Skin of body (tissue), 2 donors: ENCODE measurements around the gene NCKIPSD. TPM values are rescaled to one million over a fixed set of nuclear protein-coding genes. Genes with fewer than 3 reads are reported as not detected.

Experiments used
- DNase-seq: peaks from one replicate; lab custom pipeline; 2025; lab: John Stamatoyannopoulos, UW
- total RNA-seq: library from RNA; depleted of rRNA; stranded (reverse); fragments of >200 nt; gene quantifications from one replicate; pipeline ENCODE4 v1.2.3, GENCODE V29; 2014

NCKIPSD gene
- total RNA-seq, 1 donor from 2014 or later = 10.1 TPM

DNA sequence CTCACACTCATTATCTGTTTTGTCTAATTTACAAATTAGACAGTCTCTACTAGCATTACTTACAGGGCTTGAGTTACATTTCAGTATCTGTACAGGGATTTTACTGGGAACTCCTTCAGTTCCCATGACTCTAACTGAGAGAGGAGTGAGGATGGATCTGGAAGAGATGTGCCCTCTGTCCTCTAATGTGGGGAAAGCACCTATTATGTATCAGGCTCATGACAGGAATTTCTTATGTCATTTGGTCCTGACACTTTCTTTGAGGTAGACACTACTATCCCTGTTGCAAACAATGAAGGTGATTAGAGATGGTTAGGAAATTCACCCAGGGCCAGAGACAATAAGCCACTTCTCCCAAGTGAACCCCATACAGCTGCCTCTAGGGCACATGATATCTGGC is 10.9 kb upstream of the NCKIPSD start:
- no peak for DNase-seq

DNA sequence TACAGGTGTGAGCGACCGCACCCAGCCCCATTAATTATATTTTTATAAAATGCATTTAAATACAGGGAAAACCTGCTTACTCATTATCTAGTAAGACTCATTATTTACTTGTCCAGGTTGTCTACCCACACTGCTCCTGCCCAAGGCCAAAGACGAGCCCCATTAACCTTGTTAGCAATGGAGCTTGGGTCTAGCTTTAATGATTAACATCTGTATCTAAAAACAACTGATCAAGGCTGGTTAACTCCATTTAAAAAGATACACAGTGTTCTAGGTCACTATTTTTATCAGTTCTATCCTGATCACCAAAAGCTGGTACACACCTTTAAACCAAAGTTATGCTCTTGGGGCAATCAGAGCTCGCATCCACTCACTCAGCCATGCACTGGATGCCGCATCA is 10.4 kb upstream of the NCKIPSD start:
- DNase-seq = no peak

DNA sequence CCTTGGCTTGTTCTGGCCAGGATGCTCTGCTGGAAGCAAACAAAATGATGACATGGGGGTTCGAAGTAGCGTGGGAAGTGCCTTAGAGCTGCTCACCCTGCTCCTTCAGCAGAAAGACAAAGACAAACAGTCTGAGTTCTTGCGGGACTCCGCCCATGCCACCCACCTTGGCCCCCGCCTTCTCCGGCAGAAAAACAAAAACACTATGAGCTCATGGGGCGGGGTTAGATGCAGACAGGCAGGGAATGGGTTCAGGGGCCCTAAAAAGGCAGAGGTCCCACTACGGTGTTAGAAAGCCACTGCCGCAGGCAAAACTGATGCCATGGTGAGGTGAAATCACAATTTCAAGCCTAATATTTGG is 9.7 kb upstream of the NCKIPSD start:
- no peak for DNase-seq

DNA sequence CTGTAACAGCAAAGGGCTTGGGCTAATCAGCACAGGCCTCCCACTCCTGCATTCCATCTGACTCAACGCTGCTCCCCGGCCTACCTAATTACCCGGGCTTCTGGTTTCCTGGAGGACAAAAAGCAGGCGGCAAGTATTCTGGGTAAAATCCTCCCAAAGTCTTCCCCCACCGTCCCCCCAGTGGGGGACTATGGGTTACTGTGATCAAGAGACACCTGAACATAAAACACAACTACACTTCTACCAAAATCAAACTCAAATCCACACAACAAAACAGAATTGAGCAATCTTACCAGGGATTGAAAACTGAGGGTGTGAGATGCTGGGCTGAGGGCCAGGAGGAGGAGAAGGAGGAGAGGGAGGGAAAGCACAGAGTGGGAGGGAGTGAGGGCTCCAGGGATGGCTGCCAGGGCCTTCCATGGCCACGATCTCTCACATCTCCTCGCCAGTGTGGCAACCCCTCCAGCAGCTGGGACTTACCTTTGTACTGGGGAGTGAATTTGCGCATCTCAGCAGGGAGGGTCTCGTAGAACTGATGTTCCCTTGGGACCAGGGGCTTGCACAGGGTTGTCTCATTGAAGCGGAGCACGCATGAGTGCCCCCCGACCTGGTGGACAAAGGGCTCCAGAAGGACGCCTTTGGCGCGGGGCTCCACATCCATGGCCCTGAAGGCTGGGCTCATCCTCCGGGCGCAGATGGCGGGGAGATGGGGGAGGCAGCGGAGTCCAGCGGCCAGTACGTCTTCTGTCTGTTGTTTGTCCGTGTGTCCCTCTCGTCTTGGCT is 9.1 kb upstream of the NCKIPSD start:
- peak; percentile 38 for DNase-seq

DNA sequence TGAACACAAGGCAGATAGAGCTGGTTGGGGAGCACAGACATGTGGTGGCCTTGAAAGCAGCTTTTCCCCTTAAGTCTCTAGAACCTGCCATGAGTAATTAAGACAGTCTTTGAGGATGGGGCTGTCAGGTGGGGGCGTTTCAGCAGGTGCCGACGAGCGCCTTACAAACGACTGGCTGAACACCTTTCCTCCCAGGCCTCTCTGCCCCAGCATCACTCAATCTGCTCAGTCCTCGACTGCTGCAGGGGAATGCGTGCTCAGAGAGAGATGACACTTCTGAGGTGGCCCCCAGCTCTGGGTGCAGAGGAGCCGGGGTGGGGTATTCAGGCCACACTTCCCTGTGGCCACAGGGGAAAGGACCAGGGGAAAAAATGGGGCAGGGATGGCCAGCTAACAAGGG is 8.1 kb upstream of the NCKIPSD start:
- no peak for DNase-seq

DNA sequence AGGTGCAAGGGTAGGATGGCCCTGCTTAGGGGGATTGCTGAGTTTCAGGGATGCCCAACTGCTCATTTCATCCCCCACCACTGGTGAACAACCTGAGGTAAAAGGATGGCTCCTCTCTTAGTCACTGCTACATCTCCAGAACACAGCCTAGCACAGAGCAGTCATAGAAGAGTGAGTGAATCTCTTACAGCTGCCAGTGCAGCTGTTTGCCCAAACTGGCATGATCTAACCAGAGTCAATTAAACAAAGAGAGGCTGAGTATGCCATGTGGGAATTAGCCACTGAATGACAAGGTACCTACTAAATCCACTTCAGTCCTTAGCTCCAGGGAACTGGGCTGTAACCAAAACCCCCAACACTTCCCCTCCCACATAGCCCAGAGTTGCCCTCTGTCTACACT is 6.8 kb upstream of the NCKIPSD start:
- DNase-seq = no peak

DNA sequence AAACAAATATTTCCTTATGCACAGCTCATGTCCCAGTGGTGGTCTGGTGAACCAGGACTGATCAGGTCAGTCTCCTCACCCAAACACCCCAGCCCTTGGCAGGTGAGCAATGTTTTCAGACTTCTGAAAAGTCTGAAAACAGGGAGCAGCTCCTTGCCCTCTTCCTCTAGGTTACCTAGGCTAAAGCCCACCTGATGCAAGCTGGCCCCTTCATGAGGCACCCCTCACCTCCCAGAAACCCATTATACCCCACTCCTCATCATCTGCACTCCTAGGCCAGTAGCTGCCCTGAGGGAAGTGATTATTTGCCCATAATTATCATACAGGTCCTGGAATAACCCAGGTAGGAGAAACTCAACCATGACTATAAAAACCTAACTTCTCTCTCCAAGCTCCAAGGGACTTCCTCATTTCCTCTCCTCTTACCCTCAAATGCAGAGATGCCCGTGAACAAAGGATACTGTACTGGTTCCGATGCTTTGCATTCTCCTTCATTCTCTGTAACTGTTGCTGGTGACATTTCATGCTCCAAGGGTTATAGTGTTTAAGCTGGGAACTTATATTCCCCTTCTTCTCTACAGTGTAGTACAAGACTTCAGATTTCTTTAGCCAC is 5.2 kb upstream of the NCKIPSD start:
- DNase-seq = no peak

DNA sequence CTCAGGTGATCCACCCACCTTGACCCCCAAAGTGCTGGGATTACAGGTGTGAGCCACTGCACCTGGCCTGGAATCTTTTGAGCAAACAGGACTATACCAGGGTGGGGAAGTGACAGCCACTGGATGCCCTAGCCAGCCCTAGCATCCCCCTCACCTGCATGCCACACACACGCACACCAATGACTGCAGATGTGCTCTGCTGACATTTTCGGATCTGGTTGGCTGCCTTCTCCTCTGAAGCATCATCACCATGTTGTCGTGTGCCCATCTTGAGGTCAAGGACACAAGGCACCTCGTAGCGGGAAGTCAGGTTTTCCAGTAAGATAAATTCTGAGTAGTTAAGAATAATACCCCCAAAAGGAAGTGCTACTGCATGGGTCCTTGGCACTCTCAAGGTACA is 3.7 kb upstream of the NCKIPSD start:
- DNase-seq = no peak

DNA sequence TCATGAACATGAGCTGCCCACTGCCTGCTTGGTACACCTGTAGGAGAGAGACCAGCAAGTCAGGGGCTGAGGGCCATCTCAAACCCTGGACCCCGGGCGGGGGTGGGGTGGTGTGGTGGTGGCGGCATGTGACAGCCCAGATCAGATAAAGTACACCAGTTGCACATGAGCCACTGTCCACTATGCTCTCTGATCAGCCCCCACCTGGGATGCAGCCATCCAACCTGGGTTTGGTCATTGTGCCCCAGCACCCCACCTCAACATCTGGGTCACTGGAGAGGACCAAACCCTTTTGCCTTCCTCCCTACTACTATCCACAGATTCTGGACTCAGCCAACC is 3.0 kb upstream of the NCKIPSD start:
- no peak for DNase-seq

DNA sequence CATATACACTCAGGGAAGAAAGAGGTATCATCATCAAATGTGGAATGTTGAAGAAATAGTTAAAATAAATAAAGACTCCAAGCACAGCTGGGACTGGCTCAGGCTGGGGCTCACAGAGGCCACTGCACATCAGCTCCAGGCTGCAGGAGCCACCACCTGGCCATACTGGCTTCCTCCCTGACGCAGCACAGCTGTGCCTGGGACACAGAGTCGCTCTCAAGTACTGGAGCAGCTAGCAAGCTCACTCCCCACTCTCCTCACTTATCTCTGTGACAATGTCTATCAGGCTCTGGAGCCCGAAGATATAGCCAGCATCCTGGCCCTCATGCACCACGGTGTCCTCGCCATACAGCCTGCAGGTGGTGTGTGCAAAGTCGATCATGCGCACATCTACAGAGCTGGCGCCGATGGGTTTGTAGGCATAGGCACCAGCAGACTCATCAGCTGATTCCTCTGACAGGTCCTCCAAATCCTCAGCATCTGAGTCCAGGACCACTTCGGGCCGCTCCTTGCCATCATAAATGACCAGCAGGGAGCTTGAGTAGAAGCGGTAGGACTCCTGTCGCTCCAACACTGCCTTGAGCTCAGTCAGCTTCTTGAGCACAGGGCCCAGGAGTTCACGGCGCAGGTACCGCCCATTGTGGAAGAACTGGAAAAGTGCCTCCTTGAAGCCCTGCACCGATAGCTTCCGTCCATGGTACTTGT is 2.5 kb upstream of the NCKIPSD start:
- DNase-seq = no peak

DNA sequence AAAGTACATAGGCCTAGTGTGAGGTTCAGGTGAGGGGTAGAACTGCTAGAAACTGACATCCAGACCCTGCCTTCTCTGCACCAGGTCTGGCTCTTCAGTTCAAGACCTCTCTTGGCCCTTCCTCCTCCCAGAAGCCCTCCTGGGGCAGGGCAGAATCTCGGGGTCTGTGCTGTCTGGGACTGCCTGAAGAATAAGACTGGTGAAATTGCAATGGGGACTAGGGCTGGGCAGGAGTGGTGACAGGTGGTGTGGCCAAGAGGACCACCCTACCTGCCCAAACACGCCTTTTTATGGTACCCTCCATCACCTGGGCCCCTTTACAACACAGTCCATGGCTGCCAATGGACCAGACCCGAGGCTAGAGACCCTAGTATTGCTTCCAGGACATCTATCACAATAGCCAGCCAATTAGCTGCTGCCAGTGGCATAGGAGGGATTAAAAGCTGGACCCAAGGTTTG is 1.5 kb upstream of the NCKIPSD start:
- no peak for DNase-seq

DNA sequence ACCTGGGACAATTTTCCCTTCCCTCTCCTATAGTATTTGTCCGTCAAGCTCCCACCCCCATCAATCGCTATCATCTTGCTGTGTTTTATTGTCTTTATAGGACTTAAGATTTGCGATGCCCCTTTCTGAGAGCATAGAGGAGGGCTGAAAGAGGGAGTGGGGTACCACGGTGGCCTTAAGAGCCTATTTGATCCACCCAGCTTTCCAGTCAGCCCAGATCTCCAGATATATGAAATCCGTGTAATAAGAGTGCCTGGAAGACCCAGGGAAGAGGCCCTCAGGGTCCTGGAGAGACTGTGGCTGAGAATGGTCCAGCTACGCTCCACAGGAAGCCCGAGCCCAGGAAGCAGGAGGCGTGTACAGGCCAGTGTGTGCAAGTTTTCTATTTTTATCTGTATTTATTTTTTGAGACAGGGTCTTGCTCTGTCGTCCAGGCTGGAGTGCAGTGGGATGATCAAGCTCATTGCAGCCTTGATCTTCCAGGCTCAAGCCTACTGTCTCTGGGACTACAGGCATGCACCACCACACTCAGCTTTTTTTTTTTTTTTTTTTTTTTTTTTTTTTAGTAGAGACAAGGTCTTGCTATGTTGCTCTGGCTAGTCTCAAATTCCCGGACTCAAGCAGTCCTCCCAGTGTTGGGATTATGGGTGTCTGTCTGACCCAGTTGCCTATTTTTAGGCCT is 964 bp upstream of the NCKIPSD start:
- DNase-seq = no peak

DNA sequence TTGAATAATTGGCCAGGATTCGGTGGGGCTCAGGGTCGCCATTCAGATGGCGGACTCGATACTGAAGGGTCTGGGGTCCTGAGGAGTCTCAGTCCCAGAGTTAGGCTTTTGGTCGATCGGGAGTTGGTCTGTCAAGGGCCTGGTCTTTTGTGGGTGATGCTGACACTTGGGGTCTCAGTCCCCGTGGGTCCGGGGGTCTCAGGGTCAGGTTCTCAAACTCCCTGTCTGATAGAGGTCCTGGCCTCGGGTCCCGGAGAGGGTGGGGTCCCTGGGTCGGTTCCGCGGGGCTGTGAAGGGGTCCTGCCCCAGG is 467 bp downstream of the NCKIPSD start:
- no peak for DNase-seq

DNA sequence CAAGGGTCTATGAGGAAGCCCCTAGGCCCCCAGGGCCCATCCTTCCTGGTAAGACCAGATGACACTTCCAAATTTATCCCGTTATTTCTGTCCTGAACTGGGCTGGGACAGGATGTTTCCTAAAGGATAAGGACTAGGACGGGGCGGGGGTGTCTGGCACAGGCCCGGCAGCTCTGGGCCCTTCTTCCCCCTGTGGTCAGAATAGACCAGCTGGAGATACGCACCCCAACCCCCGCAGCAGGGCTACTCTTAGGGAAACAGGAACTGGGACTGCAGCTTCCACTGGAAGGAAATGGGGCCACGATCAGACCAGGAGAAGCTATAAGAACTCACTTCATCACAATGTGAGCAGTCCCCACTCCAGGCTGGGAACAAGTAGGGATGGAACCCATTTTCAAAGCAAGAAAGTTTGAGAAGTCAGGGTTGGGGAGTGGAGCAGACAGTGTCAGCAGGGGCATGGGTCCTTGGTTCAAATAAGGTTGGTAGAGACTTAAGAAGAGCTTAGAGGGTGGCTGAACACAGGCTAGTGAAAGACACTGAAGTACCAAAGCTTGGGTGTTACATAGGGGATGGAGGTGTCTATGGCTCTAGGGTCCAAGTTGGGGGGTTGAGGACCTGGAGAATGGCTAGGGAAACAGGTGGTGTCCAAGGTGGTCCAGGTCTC is 1.1 kb downstream of the NCKIPSD start:
- no peak for DNase-seq

DNA sequence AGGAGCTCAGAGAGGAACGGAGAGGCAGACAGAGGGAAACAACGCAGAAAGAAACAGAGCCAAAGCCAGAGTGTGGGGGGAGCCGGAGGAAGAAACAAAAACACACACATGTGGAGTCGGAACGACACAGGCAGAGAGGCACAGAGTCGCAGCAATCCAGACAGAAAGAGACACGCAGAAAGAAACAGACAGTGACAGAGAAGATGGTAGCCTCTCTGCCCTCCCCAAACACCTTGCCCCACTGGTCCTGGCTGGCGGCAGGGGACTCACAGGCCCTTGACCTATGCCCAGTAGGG is 1.7 kb downstream of the NCKIPSD start:
- no peak for DNase-seq

DNA sequence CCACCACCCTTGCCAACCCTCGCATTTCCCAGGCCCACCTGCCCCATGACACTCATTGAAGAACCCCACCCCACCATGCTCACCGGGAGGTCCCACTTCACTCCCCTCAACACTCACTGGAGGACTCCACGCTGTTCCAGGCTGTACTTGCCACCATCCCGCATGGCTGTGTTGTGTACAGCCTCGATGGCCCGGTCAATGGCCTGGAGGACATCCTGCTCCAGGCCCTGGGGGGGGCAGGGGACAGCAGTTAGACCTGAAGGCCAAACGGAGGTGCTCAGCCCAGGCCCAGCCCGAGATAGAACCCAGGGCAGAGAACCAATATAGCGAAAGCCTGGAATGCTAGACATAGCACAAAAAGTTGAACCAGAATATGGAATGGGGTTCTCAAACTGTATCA is 2.9 kb downstream of the NCKIPSD start:
- DNase-seq = no peak

DNA sequence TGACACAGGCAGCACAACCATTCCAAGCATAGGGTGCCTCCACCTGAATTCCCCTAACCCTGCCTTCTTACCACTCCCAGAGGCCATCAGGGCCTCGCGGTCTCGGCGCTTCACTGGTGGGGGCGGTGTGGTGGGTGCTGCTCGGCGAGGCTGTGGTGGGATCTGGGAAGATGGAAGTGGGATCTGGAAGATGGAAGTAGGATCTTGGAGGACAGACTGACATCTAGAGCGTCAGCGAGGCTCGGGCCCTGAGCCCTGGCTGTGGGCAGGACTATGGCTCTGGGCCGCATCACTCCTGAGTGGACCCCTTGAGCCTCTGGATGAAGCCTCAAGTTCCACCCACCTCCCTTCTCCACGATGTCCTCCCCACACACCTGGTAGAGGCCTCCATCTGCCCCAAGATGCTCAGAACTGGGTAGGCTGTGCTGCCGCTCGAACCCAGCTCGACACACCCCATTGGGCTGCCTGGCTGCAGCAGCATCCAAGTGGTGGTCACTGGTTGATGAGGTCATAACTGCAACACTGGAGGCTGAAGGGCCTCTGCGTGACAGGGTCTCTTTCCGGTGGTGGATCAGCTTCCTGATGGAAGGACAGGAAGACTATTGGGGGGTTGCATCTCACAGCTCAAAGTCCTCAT is 3.6 kb downstream of the NCKIPSD start:
- DNase-seq = no peak

DNA sequence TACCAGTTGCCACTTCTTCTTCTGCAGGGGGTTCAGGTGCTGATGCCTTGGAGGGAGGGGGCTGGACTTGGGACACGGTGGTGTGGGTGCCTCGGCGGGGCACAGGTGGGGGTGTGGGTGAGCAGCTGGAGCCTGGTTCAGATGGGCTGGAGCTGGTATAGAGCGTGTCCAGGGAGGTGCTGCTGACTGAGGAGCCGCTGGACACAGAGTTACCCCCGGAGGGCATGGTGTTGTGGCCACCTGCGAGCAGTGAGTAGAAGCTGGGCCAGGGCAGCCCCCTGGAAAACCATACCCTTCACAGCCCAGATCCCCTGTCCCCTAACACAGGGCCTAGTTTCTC is 4.2 kb downstream of the NCKIPSD start:
- DNase-seq = no peak

DNA sequence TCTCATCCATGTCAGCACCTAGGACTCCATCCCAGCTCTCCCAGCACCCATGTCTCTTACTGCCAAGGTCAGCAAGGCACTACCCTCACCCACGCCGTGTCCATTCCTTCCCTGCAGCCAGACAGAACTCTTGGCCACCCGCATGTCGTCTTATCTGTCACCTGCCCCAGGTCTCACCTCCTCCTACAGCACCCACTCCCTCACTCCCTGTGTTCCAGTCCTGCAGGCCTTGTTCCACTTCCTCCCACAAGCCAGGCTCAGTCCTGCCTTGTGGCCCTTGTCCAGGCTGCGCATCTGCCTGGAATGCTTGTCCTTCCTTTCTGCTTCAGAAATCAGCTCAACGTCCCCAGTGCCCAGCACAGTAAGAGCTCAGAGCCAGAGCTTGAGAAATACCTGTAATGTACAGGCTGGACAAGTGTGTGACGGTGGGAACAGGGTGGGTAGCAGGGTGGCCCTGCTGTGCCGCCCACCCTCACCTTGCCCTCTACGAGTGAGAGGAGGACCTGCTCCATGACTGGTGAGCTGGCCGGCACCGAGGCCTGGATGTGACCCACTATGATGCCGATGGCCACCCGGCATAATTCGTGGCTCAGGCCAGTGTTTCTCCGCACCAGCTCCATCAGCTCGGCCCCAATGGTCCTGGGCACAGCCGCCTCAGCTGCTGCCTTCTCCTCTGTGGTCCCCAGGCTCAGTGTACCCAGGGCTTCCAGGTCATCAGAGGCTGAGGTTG is 4.7 kb downstream of the NCKIPSD start:
- DNase-seq = no peak

DNA sequence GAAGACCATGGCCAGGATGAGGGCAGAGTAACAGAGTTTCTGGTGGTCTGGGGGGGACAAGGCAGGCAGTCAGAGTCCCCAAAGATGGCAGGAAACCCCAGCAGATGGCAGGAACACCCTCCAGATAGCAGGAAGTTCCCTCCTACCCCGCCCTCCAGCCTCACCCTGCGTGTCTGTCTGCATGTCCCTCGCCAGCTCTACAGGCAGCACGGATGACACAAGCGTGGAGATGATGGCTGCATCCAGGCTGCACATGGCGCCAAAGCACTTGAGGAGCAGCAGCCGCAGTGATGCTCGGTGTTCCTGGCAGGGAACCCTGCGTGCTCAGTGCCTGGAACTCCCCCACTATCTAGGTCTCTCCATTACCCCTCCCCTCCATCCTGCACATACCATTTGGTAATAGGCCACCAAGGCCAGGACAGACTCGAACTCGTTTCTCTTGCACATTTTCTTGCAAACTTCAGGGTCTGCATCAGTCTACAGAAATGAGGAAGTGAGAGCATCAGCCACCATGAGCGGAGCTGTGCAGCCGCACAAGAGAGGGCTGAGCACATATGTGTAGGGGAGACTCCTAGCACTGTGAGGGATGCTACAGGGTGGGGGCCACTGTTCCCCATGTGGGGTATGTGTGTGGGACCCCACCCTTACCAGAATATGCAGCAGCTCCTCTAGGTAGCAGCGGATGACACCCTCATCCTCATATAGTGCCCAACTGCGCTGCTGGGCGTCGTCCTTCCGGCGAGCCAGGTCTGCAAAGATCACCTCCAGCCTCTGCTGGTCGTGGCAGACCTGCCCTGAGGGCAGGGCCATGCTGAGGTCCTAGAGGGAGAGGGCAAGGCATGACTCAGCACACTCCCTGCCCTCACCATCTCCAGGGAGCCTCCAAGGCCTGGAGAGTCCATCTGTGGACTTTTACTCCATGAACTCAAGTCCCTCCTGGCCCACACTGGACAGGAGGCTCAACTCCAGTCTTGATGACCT is 6.0 kb downstream of the NCKIPSD start:
- DNase-seq = no peak
